GM23338 (cell line): ENCODE data around the gene AVP. TPM values are rescaled to one million over a fixed set of nuclear protein-coding genes. Genes with fewer than 3 reads are reported as not detected.
"Not testable (repeated sequence)": the region's sequence is repeated elsewhere in the genome, so short reads cannot be mapped to it uniquely, and the experiment has no call there.

Experiments used
- ATAC-seq: fragments of 200-7000 bp; cut with Tn5 transposase; 3 replicates; pipeline ENCODE4 v1.9.1; 2020
- DNase-seq: peaks from one replicate; pipeline ENCODE4 v3.0.0-alpha.2; 2015; ENCODE audit warnings: low spot score
- H2AFZ ChIP-seq: fragments of 200-600 bp; sonication (generic); 2 replicates; pipeline ENCODE4 v1.8.0; 2016; ENCODE audit warnings: antibody characterized with exemption, mild to moderate bottlenecking, moderate library complexity
- H3F3A ChIP-seq: fragments of 200-600 bp; sonication (generic); replicated peaks from 2 replicates; pipeline ENCODE4 v1.8.0; 2017; ENCODE audit warnings: antibody characterized with exemption, mixed run types, low read depth
- H3K27ac ChIP-seq: fragments of 200-600 bp; sonication (generic); 2 replicates; pipeline ENCODE4 v1.6.1; 2016; ENCODE audit warnings: low read depth
- H3K27me3 ChIP-seq: fragments of 200-600 bp; sonication (generic); 2 replicates; pipeline ENCODE4 v1.8.0; 2016; ENCODE audit warnings: mild to moderate bottlenecking, mixed run types, moderate library complexity; ENCODE audit not compliant: insufficient read depth
- H3K36me3 ChIP-seq: fragments of 200-600 bp; sonication (generic); 2 replicates; pipeline ENCODE4 v1.8.0; 2016; ENCODE audit warnings: mild to moderate bottlenecking; ENCODE audit not compliant: insufficient read depth
- H3K4me1 ChIP-seq: fragments of 200-600 bp; sonication (generic); 2 replicates; pipeline ENCODE4 v1.8.0; 2016; ENCODE audit warnings: mild to moderate bottlenecking, moderate library complexity; ENCODE audit not compliant: insufficient read depth
- H3K4me2 ChIP-seq: fragments of 200-600 bp; sonication (generic); 2 replicates; pipeline ENCODE4 v1.7.1; 2017; ENCODE audit warnings: mixed run types
- H3K4me3 ChIP-seq: fragments of 200-600 bp; sonication (generic); 2 replicates; pipeline ENCODE4 v1.6.1; 2016; ENCODE audit warnings: mixed run types
- H3K79me2 ChIP-seq: fragments of 200-600 bp; sonication (generic); replicated peaks from 2 replicates; pipeline ENCODE4 v1.8.0; 2017; ENCODE audit warnings: mild to moderate bottlenecking; ENCODE audit not compliant: insufficient read depth
- H3K9me2 ChIP-seq: fragments of 200-600 bp; sonication (generic); 2 replicates; pipeline ENCODE4 v1.8.0; 2017; ENCODE audit not compliant: insufficient read depth
- H4K20me1 ChIP-seq: fragments of 200-600 bp; sonication (generic); replicated peaks from 2 replicates; pipeline ENCODE4 v1.8.0; 2017; ENCODE audit warnings: mild to moderate bottlenecking; ENCODE audit not compliant: insufficient read depth
- H3K27ac Mint-ChIP-seq: 2 replicates; pipeline ENCODE4 v1.8.0; 2020; ENCODE audit warnings: inconsistent platforms, mild to moderate bottlenecking, moderate library complexity, mixed read lengths
- H3K27me3 Mint-ChIP-seq: 3 replicates; pipeline ENCODE4 v1.8.0; 2022; ENCODE audit warnings: low read depth, mild to moderate bottlenecking, moderate library complexity, mixed read lengths, inconsistent platforms; ENCODE audit not compliant: insufficient read depth, poor library complexity
- H3K36me3 Mint-ChIP-seq: 3 replicates; pipeline ENCODE4 v1.8.0; 2021; ENCODE audit warnings: low read depth, mild to moderate bottlenecking, inconsistent platforms, moderate library complexity, mixed read lengths
- H3K4me1 Mint-ChIP-seq: 3 replicates; pipeline ENCODE4 v1.8.0; 2020; ENCODE audit warnings: mild to moderate bottlenecking, inconsistent platforms, mixed read lengths
- H3K4me3 Mint-ChIP-seq: 3 replicates; pipeline ENCODE4 v1.8.0; 2021; ENCODE audit warnings: moderate library complexity, mild to moderate bottlenecking, inconsistent platforms, mixed read lengths
- H3K9me3 Mint-ChIP-seq: 3 replicates; pipeline ENCODE4 v1.8.0; 2020; ENCODE audit warnings: moderate library complexity, mild to moderate bottlenecking, inconsistent platforms, mixed read lengths
- CREB1 ChIP-seq: fragments of 250-450 bp; sonication (Bioruptor Pico); IDR thresholded peaks from 2 replicates; pipeline ENCODE4 v1.5.0; 2020; ENCODE audit warnings: low read depth, mild to moderate bottlenecking, moderate library complexity
- EZH2phosphoT487 ChIP-seq: fragments of 200-600 bp; sonication (generic); IDR thresholded peaks from one replicate; pipeline ENCODE4 v1.8.1; 2018; ENCODE audit warnings: antibody characterized with exemption; ENCODE audit not compliant: unreplicated experiment
- JUNB ChIP-seq: IDR thresholded peaks from one replicate; pipeline ENCODE4 v1.6.1; 2016; ENCODE audit warnings: antibody characterized with exemption; ENCODE audit not compliant: unreplicated experiment
- REST ChIP-seq: IDR thresholded peaks from one replicate; pipeline ENCODE4 v1.6.1; 2018; ENCODE audit warnings: antibody characterized with exemption; ENCODE audit not compliant: unreplicated experiment
- STAT1 ChIP-seq: IDR thresholded peaks from one replicate; pipeline ENCODE4 v1.6.1; 2016; ENCODE audit warnings: antibody characterized with exemption; ENCODE audit not compliant: unreplicated experiment
- polyA plus RNA-seq: library from polyadenylated mRNA; unstranded; fragments of >200 nt; fragmentation: Nextera tagmentation; extraction: Ambion mirVana; gene quantifications from 2 replicates; pipeline ENCODE4 v1.2.1, GENCODE V29; 2016
- total RNA-seq: library from RNA; depleted of rRNA; stranded (reverse); fragments of >200 nt; shearing (Covaris generic); gene quantifications from 2 replicates; pipeline ENCODE4 v1.2.3, GENCODE V29; 2014
- TF ChIP-seq, protein P1 (sequence below), 2 experiments: fragments of 200-600 bp in 1 of 2; sonication (generic) in 1 of 2; conservative IDR thresholded peaks; 2 replicates each; pipeline versions ENCODE4 v1.5.1 to v1.6.1; 2016 to 2017; ENCODE audit warnings: antibody characterized with exemption in 2 of 2, low read depth in 2 of 2, mild to moderate bottlenecking in 2 of 2, moderate library complexity in 1 of 2

Gene AVP
- total and polyA plus RNA-seq, 2 experiments from 2014 or later, result 0.60 TPM; not detected in 1

DNA sequence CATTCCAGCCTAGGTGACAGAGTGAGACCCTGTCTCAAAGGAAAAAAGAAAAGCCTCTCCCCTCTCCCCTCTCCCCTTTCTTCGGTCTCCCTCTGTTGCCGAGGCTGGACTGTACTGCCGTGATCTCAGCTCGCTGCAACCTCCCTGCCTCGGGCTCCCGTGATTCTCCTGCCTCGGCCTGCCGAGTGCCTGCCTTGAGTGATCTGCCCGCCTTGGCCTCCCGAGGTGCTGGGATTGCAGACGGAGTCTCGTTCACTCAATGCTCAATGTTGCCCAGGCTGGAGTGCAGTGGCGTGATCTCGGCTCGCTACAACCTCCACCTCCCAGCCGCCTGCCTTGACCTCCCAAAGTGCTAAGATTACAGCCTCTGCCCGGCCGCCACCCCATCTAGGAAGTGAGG lies 39.6 kb upstream of the AVP start:
- H3K4me1 ChIP-seq, H3K4me3 ChIP-seq, H4K20me1 ChIP-seq, H3K27me3 Mint-ChIP-seq, H3K27me3 ChIP-seq, ATAC-seq, H3K4me1 Mint-ChIP-seq, H3K9me2 ChIP-seq, H3F3A ChIP-seq, H3K4me3 Mint-ChIP-seq, H3K27ac ChIP-seq, DNase-seq, H3K27ac Mint-ChIP-seq, H3K36me3 ChIP-seq, H3K4me2 ChIP-seq, H3K79me2 ChIP-seq, H2AFZ ChIP-seq: not testable (repeated sequence)
- peaks cover 51% of the 10 kb centered on the region for H3K36me3 Mint-ChIP-seq
- peaks cover 60% of the 10 kb centered on the region for H3K9me3 Mint-ChIP-seq

GRCh38 chr20:3123542-3123941 lies 39.0 kb upstream of the AVP start:
- Mint-ChIP-seq H3K36me3 (peaks cover 51% of the 10 kb centered on the region), H3K4me1 (no peaks in the 10 kb centered on the region), H3K27me3 (no peaks in the 10 kb centered on the region), H3K27ac (no peak overlapping the region), H3K4me3 (no peak overlapping the region), H3K9me3 (peaks cover 60% of the 10 kb centered on the region)
- Histone ChIP-seq H3K36me3 (peaks cover 10% of the 10 kb centered on the region), H4K20me1 (no peaks in the 10 kb centered on the region), H3K27me3 (no peaks in the 10 kb centered on the region), H3K27ac (no peak overlapping the region), H3K79me2 (no peaks in the 10 kb centered on the region), H2AFZ (no peak overlapping the region), H3F3A (no peaks in the 10 kb centered on the region), H3K4me2 (no peak overlapping the region), H3K4me1 (no peaks in the 10 kb centered on the region), H3K4me3 (no peak overlapping the region), H3K9me2 (no peaks in the 10 kb centered on the region)
- TF ChIP-seq, protein P1, sequence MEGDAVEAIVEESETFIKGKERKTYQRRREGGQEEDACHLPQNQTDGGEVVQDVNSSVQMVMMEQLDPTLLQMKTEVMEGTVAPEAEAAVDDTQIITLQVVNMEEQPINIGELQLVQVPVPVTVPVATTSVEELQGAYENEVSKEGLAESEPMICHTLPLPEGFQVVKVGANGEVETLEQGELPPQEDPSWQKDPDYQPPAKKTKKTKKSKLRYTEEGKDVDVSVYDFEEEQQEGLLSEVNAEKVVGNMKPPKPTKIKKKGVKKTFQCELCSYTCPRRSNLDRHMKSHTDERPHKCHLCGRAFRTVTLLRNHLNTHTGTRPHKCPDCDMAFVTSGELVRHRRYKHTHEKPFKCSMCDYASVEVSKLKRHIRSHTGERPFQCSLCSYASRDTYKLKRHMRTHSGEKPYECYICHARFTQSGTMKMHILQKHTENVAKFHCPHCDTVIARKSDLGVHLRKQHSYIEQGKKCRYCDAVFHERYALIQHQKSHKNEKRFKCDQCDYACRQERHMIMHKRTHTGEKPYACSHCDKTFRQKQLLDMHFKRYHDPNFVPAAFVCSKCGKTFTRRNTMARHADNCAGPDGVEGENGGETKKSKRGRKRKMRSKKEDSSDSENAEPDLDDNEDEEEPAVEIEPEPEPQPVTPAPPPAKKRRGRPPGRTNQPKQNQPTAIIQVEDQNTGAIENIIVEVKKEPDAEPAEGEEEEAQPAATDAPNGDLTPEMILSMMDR (conservative IDR thresholded peaks at IDR 0.05; ENCODE audit: low read depth in 2 of 2), result no peak
- TF ChIP-seq EZH2phosphoT487 (no peak), CREB1 (CRISPR knock-in tag) (no peak), JUNB (no peak), STAT1 (no peak)
- ATAC-seq (no peak), DNase-seq (no peak)

- Histone ChIP-seq H4K20me1 (no peaks in the 10 kb centered on the region), H3K27me3 (no peaks in the 10 kb centered on the region), H3K79me2 (no peaks in the 10 kb centered on the region), H2AFZ (no peak overlapping the region), H3K4me2 (no peak overlapping the region), H3K36me3 (peaks cover 10% of the 10 kb centered on the region), H3K9me2 (no peaks in the 10 kb centered on the region), H3F3A (no peaks in the 10 kb centered on the region), H3K27ac (no peak overlapping the region), H3K4me1 (no peaks in the 10 kb centered on the region), H3K4me3 (no peak overlapping the region)
- peaks cover 54% of the 10 kb centered on the region for H3K9me3 Mint-ChIP-seq
- ATAC-seq (no peak), DNase-seq (no peak)
- H3K27me3 Mint-ChIP-seq, result no peaks in the 10 kb centered on the region
- H3K4me1 Mint-ChIP-seq, result no peaks in the 10 kb centered on the region
- no peak overlapping the region for H3K4me3 Mint-ChIP-seq
- H3K27ac Mint-ChIP-seq, result no peak overlapping the region
- TF ChIP-seq REST, result no peak
- H3K36me3 Mint-ChIP-seq, result peaks cover 49% of the 10 kb centered on the region
Measured at GRCh38 chr20:3121955-3122610, 37.6 kb upstream of the AVP start.
